T-helper 9 cell (primary cell): ENCODE results near the gene SLCO1C1.
"Not testable (repeated sequence)": the region's sequence is repeated elsewhere in the genome, so short reads cannot be mapped to it uniquely, and the experiment has no call there.

Experiments
- DNase-seq: peaks from one replicate; pipeline ENCODE4 v3.0.0-alpha.2; 2020
- total RNA-seq, 2 donors: gene quantifications; one replicate each; lab custom pipeline; 2026; lab: John Stamatoyannopoulos, UW

The SLCO1C1 gene
- 0 reads per million in 2 donors for total RNA-seq

- DNase-seq: no peak
Measured at GRCh38 chr12:20695232-20695631, at the start of gene SLCO1C1. Gene SLCO1C1 (plus strand): TSS chr12:20695332. CDS start chr12:20699577, 4,245 bp downstream.

DNA sequence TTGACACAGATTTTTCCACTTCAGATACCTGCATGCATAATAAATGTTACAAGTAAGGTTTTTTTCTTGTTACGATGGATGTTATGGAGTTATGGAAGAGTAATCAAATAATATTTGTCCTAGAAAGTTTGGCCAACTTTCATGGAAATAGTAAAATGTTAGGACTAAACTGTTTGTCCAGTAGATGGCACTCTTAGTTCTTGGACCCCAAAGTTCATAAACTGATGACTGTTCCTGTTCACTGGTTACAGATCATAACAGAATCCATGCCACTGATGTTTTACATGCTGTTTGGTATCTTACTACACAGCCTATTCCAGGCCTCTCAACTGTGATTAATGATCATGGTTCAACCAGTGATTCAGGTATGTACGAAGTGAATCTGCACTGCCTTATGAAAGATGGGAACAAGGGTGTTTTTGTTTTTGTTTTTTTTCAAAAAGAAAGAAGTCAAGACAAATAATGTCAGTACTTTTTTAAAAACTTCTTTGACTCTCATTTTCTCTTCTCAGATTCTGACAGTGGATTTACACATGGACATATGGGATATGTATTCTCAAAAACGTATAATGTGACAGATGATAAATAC, 48.8 kb upstream of the SLCO1C1 start:
- no peak for DNase-seq

GRCh38 chr12:20653871-20654270, 41.3 kb upstream of the SLCO1C1 start:
- no peak for DNase-seq

DNA sequence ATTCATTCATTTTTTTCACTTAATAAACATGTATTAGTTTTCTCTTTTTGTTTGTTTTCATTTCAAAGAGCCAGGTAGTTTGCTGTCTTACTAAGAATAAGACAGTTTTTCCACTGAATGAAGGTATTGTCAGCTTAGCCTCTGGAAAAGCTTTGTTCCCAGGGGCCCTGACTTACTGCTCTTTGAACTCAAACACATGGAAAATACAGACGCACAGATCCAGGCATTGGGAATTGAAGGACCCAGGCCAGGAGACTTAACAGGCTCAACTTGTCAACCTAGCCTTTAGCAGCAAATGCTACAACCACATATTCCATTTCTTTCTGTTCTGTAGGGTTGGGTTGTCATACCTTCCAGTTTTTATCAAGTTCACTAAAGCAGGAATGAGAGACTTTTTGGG, 38.5 kb upstream of the SLCO1C1 start:
- DNase-seq: no peak

DNA sequence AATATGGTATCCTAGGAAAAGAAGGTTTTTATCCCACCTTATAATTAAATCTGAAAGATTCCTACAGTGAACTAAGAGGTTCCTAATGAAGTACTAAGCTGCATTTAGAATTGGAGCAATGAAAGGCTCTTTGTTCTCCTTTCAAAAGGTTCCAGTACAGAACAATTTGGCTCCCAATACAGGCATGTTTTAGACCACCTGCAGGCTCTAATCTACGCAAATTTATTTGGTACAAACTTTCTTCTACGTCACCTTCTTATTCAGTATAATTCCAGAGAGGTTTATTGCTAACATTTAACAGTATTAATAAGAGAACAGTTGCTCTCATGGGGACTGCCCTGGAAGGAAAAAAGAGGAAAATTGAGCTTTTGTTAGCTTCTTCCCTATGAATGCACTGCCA, 37.6 kb upstream of the SLCO1C1 start:
- DNase-seq: no peak

- no peak for DNase-seq
Measured at GRCh38 chr12:20681334-20681733, 13.8 kb upstream of the SLCO1C1 start.

DNA sequence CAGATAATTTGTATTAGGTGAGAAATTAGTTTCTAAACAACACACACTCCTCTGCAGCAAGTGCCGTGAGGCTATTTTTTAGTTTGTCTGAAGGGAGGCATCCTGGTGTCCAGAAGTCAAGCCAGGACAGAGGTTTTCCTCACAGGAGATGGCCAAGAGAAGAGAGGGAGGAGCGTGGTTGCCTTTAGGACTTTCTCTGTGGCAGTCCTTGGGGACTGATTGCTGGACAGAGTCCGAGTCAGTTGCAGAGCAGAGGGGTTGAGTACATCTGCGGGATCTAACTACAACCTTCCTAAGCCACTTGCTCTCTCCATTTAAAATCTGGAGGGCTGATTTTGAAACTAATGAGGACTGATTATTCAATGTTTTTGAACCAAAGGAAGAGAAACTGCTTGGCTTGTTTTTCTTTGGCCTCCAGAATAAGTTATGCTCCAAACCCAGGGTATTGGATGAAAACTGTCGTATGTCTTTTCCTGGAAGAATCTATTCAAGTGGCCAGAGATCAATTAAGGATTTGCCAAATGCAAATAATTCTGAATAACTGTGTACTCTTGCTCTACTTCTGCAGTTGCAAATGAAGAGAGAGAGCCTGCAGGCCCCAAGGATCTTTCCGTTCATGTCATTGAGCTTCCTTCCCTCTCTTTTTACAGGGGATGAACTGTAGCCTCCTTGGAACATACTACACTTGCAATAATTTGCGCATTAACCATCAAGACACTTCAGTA, 1.2 kb downstream of the SLCO1C1 start:
- no peak for DNase-seq

GRCh38 chr12:20701106-20701505, 6.0 kb downstream of the SLCO1C1 start:
- no peak for DNase-seq

DNA sequence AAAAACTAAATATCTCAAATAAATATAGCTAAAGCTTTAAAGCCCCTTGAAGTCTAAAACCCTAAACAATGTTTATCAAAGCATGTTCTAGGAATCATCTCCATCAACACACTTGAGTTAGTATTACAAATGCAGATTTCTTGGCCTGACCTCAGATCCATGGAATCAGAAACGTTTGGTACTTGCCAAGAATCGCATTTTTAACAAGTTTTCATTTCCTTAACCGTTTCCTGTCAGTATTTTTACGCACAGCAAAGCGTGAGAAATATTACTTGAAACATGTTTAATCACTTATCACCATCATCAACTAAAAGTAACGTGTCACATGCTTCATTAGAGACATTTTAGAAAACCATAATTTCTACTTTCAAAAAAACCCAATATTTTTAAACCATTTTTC, 9.7 kb downstream of the SLCO1C1 start:
- no peak for DNase-seq

DNA sequence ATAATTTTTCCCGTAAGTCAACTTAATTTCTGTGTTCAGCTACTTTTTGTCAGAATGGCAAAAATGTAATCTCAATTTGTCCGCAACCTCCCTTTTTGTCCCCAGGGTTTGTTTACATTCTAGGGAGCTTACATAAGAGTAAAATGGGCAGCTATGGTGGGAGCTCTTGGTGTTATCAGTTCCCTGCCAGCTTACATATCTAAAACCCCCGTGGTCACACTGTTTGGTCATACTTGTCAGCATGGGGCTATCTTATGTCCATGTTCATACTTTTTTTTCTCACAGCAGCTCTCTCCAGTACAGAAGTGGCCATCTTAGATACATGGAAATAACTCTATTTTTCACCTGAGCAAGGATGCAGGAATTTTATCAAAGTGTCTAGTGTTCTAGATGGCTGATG, 16.7 kb downstream of the SLCO1C1 start:
- DNase-seq: no peak

- DNase-seq: no peak
Measured at GRCh38 chr12:20716037-20716436, 20.9 kb downstream of the SLCO1C1 start.

GRCh38 chr12:20716985-20717384, 21.9 kb downstream of the SLCO1C1 start:
- DNase-seq: no peak

DNA sequence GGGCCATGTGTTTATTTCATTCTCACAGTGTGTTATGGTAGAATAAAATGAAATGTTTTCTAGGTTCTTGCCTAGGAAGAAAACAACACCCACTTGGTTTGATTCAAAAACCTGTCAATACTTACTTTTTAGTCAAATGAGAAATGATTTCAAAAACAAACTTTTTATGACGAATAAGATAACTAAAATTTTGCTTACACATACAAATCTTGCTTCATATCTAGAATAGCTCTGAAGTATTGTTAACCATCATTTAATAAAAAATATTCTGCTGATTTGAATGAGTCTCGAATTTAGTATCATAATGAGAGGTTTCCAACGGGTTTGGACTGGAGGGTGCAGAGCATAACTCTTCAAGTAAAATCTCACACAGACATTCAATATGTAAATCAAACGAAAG, 23.2 kb downstream of the SLCO1C1 start:
- no peak for DNase-seq

GRCh38 chr12:20722142-20722541, 27.0 kb downstream of the SLCO1C1 start:
- no peak for DNase-seq

GRCh38 chr12:20731274-20731673, 36.1 kb downstream of the SLCO1C1 start:
- no peak for DNase-seq

DNA sequence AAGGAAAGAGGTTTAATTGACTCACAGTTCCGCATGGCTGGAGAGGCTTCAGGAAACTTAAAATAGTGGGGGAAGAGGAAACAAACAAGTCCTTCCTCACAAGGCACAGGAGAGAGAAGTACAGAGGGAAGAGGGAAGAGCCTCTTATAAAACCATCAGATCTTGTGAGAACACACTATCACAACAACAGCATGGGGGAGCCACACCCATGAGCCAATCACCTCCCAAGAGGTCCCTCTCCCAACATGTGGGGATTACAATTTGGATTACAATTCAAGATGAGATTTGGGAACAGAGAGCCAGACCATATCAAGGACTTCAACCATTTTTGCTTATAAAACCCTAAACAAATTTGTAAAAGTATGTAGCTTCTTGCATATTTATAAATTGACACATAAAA, 45.8 kb downstream of the SLCO1C1 start:
- no peak for DNase-seq

DNA sequence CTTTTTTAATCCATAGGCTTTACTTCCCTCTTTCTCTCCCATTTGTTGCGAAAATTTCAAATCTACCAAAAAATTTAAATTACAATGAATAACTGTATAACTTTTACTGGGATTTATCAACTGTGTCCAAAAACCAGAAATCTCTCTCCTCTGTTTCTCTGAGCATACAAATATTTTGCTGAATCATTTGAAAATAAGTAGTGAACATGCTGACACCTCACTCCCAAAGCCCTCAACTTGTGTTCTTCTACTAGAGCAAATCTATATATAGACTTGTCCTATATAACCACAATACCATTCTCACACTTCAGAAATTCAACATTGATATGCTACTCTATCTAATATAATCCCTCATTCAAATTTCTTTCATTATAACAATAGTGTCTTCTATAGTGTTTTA, 53.1 kb downstream of the SLCO1C1 start:
- no peak for DNase-seq

DNA sequence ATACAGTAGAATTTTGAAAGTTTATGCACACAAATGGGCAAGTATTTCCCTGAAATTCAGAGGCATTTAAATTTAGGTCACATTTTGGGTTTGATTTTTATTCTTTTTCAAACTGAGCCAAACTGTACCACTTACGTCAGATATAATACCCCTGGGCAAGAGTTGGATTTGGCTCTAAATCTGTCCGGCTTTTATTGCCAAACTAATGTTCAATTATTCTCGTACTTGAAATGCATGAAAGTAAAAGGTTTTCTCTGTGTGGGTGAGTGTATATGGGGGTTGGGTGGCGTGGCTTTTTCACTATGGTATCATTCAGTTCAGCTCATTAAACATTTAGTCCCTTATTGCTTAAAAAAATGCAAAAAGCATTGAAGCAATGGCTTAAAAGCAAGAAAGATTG, 55.9 kb downstream of the SLCO1C1 start:
- DNase-seq: no peak

DNA sequence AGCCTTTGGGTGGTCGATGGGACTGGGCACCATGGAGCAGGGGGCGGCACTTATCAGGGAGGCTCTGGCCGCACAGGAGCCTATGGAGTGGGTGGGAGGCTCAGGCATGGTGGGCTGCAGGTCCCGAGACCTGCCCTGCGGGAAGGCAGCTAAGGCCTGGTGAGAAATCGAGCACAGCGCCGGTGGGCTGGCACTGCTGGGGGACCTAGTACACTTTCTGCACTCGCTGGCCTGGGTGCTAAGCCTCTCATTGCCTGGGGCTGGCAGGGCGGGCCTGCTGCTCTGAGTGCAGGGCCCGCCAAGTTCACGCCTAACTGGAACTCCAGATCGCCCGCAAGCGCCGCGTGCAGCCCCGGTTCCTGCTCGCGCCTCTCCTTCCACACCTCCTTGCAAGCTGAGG, 82.3 kb downstream of the SLCO1C1 start:
- no peak for DNase-seq

DNA sequence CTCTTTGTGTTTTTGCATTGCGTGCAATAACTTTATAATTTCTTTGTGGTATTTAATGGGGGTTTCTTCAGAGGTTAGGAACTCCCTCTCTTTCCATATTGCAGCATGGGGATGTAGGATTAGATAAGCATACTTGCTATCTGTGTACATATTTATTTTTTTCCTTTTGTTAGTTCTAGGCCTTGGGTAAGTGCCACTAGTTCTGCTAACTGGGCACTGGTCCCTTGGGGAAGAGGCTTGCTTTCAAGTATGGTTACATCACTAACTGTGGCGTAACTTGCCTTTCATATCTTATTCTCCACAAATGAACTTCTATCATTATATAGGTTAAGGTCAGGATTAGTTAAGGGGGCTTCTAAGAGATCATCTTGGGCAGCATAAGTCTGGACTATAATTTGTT, 83.8 kb downstream of the SLCO1C1 start:
- DNase-seq: no peak

DNA sequence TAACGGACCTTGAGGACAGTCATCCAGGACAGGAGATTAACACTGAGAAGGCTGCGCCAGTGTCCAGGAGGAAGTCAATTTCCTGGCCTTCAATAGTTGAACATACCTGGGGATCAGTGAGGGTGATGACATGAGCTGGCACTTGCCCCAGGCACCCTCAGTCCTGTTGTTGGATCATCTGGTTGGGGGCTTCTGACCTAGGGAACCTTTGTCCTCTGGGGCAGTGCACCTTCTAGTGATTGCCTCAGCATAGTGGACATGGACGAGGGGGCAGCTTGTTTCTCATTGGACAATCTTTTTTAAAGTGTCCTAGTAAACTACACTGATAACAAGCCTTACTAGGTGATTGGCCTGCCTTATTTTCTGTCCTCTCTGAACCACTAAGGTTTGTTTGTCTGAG, 84.8 kb downstream of the SLCO1C1 start:
- DNase-seq: not testable (repeated sequence)

GRCh38 chr12:20783796-20784357, 88.7 kb downstream of the SLCO1C1 start:
- not testable (repeated sequence) for DNase-seq

DNA sequence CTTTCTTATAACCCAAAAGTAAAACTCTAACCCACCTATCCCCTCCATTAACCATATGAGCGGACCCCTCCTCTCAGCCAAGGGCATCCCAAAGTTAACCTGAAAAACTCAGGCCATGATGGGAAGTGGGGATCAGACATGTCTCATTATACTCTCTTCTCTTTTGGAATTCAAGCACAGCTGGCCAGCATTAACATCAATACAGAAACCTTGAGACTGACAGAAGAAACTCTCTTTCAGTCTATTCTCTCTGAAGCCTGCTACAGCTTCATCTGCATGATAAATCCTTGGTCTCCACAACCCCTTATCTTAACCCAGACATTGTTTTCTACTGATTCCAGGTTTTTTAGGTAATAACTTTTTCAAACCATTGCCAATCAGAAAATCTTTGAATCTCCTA, 97.8 kb downstream of the SLCO1C1 start:
- no peak for DNase-seq

DNA sequence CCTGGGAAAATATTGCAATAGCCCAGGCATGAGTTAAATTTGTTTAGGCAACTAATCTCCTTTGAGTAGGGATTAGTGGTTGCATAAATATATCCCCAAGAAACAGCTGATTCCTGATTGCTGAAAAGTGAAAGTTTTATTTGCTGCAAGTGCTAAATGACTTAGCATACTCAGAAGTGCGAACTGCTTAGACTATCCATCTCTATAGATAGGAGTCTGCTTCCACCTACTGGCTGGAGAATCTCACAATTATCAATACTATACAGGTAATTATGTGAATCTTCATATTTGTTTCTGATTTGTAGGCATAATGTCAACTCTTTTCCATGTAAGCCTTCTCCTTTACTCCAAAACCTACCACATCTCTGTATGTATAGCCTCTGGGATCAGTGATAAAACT, 103.4 kb downstream of the SLCO1C1 start:
- no peak for DNase-seq
